ENCODE results near the gene XXYLT1.
"Not testable (repeated sequence)": the region's sequence is repeated elsewhere in the genome, so short reads cannot be mapped to it uniquely, and the experiment has no call there.

XXYLT1 gene

DNA sequence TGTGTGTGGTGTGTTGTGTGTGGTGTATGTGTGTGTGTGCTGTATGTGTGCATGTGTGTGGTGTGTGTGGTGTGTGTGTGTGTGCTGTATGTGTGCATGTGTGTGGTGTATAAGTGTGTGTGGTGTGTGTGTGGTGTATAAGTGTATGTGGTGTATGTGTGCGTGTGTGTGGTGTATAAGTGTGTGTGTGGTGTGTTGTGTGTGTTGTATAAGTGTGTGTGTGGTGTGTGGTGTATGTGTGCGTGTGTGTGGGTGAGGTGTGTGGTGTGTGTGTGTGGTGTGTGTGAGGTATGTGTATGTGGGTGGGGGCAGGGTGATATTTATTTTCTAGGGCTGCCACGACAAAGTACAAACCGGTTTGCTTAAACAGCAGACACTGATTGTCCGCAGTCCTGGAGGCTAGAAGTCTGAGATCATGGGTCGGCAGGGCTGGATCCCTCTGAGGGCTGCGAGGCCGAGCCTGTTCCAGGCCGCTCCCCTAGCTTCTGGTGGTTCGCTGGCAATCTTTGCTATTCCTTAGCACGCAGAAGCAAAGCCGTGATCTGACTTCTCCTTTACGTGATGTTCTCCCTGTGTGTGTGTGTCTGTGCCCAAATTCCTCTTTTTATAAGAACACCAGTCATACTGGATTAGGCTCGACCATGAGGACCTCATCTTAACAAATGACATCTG lies 160.2 kb downstream of the XXYLT1 start:
- Histone ChIP-seq H3K9me3 (ENCODE audit: severe bottlenecking) (no peaks in the 10 kb centered on the region), H3K27me3 (ENCODE audit: insufficient read depth, low read depth, severe bottlenecking) (no peaks in the 10 kb centered on the region), H3K27ac (no peak overlapping the region), H3K4me3 (ENCODE audit: low read depth, low read length) (no peak overlapping the region), H3K36me3 (no peaks in the 10 kb centered on the region)
- TF ChIP-seq, protein P1, sequence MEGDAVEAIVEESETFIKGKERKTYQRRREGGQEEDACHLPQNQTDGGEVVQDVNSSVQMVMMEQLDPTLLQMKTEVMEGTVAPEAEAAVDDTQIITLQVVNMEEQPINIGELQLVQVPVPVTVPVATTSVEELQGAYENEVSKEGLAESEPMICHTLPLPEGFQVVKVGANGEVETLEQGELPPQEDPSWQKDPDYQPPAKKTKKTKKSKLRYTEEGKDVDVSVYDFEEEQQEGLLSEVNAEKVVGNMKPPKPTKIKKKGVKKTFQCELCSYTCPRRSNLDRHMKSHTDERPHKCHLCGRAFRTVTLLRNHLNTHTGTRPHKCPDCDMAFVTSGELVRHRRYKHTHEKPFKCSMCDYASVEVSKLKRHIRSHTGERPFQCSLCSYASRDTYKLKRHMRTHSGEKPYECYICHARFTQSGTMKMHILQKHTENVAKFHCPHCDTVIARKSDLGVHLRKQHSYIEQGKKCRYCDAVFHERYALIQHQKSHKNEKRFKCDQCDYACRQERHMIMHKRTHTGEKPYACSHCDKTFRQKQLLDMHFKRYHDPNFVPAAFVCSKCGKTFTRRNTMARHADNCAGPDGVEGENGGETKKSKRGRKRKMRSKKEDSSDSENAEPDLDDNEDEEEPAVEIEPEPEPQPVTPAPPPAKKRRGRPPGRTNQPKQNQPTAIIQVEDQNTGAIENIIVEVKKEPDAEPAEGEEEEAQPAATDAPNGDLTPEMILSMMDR (IDR thresholded peaks at IDR 0.05; ENCODE audit: low read depth, low read length) = no peak
- no peak for DNase-seq

- Histone ChIP-seq H3K9me3 (ENCODE audit: severe bottlenecking) (no peaks in the 10 kb centered on the region), H3K4me3 (ENCODE audit: low read depth, low read length) (no peak overlapping the region), H3K27me3 (ENCODE audit: insufficient read depth, low read depth, severe bottlenecking) (no peaks in the 10 kb centered on the region), H3K36me3 (no peaks in the 10 kb centered on the region), H3K27ac (no peak overlapping the region)
- TF ChIP-seq, protein P1 (IDR thresholded peaks at IDR 0.05; ENCODE audit: low read depth, low read length) = no peak
- DNase-seq = no peak
Observed at GRCh38 chr3:195109098-195109657, 161.8 kb downstream of the XXYLT1 start.

GRCh38 chr3:195107593-195107992 lies 163.4 kb downstream of the XXYLT1 start:
- Histone ChIP-seq H3K36me3 (no peaks in the 10 kb centered on the region), H3K9me3 (ENCODE audit: severe bottlenecking) (no peaks in the 10 kb centered on the region), H3K27me3 (ENCODE audit: insufficient read depth, low read depth, severe bottlenecking) (no peaks in the 10 kb centered on the region), H3K4me3 (ENCODE audit: low read depth, low read length) (no peak overlapping the region), H3K27ac (no peak overlapping the region)
- TF ChIP-seq, protein P1 (IDR thresholded peaks at IDR 0.05; ENCODE audit: low read depth, low read length) = no peak
- DNase-seq = no peak

- not testable (repeated sequence) for H3K27me3 ChIP-seq (ENCODE audit: insufficient read depth, low read depth, severe bottlenecking); H3K4me3 ChIP-seq (ENCODE audit: low read depth, low read length); H3K9me3 ChIP-seq (ENCODE audit: severe bottlenecking); H3K36me3 ChIP-seq; DNase-seq; H3K27ac ChIP-seq
Observed at GRCh38 chr3:195107031-195107430, 163.9 kb downstream of the XXYLT1 start.

DNA sequence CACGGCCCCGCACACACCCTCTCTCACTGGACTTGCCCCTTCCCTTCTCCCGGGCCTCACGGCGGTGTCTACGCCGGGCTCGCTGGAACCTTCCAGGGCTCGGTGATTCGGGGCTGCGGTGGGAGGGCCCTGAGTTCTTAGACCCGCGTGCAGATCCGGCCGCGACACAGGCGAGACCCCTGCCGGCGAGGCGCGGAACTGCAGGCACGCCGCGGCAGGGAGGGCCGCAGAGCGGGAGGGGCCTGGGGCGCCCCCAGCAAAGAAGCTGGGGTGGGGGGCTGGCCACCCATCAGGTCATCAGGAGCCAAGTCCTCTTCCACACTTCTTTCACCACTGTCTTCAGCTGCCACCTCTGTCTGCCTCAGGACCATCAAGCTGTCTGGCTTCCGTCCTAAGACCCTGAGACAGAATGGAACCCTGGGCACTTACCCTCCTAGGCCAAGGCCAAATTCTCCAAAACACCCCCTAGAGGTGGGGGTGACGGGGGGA lies 164.5 kb downstream of the XXYLT1 start:
- H3K9me3 ChIP-seq (ENCODE audit: severe bottlenecking) = no peaks in the 10 kb centered on the region
- TF ChIP-seq, protein P1 (IDR thresholded peaks at IDR 0.05; ENCODE audit: low read depth, low read length) = peak; percentile 63
- H3K27me3 ChIP-seq (ENCODE audit: insufficient read depth, low read depth, severe bottlenecking) = no peaks in the 10 kb centered on the region
- no peaks in the 10 kb centered on the region for H3K36me3 ChIP-seq
- DNase-seq = peak; percentile 39
- no peak overlapping the region for H3K4me3 ChIP-seq (ENCODE audit: low read depth, low read length)
- no peak overlapping the region for H3K27ac ChIP-seq

GRCh38 chr3:195105841-195106417 lies 165.0 kb downstream of the XXYLT1 start:
- H3K36me3 ChIP-seq = no peaks in the 10 kb centered on the region
- no peak overlapping the region for H3K27ac ChIP-seq
- TF ChIP-seq, protein P1 (IDR thresholded peaks at IDR 0.05; ENCODE audit: low read depth, low read length) = no peak
- no peak for DNase-seq
- H3K4me3 ChIP-seq (ENCODE audit: low read depth, low read length) = no peak overlapping the region
- H3K27me3 ChIP-seq (ENCODE audit: insufficient read depth, low read depth, severe bottlenecking) = no peaks in the 10 kb centered on the region
- no peaks in the 10 kb centered on the region for H3K9me3 ChIP-seq (ENCODE audit: severe bottlenecking)
